HTERT RPE-1 (cell line): ENCODE results near the gene DNAI4.

Experiments used
- in situ Hi-C: fragments of 300-500 bp; cut with MboI; formaldehyde crosslinking; loops from 4 replicates; pipeline ENCODE4 v1.14.3; 2020; ENCODE audit warnings: low sequenced_read_pairs

DNAI4 gene

GRCh38 chr1:66770240-66770639 lies 154.4 kb downstream of the DNAI4 start:
- in situ Hi-C loops: no loop called here

DNA sequence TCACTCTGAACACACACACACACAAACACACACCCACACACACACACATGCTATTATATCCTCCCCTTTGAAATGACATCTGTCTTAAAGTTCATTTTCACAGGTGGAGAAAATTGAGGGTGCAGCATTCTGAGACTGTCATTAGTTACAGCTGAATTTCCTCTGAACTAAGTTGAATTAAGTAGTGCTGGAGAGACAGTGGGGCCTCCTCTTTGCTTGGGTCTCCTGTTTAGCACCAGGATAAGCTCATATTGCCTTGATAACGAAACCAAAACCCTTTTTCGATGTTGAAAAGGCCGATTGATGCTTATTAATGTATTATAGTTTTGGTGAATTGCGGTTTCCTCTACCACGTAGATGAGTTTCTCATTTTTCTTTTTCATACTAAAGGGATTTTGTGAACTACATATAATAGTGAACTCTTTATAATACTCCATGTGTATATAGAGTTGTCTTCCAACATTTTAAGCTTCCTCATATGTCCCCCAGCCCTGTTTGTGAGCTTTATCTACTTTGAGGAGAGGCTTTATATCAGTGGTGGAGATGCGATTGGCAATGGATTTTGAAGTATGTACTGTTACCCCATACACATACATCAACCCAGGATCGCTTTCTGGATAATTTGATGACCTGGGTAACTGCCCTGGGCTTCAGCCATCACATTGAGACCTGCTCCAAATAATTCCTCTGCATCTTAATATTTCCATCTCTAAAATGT lies 155.0 kb downstream of the DNAI4 start:
- in situ Hi-C loops: no loop called here

DNA sequence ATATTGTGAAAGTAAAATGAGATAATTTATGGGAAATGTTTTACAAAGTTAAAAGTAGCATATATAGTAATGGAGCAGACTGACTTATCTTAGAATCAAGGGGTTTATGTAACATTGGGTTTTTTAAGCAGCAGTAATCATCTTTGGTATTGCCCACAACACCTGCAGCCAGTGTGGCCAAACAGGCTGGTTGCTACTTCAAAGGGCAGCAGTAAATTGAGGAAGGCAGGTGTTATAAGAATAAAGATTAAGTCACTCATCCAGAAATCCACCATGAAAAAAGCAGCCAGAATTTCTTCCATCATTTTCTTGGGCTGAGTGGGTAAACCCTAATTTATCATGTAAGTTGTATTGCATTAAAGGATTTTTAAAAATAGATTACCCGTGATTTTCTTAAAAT lies 155.7 kb downstream of the DNAI4 start:
- in situ Hi-C loops: no loop called here

- in situ Hi-C loops: no loop called here
Measured at GRCh38 chr1:66767626-66768025, 157.0 kb downstream of the DNAI4 start.

DNA sequence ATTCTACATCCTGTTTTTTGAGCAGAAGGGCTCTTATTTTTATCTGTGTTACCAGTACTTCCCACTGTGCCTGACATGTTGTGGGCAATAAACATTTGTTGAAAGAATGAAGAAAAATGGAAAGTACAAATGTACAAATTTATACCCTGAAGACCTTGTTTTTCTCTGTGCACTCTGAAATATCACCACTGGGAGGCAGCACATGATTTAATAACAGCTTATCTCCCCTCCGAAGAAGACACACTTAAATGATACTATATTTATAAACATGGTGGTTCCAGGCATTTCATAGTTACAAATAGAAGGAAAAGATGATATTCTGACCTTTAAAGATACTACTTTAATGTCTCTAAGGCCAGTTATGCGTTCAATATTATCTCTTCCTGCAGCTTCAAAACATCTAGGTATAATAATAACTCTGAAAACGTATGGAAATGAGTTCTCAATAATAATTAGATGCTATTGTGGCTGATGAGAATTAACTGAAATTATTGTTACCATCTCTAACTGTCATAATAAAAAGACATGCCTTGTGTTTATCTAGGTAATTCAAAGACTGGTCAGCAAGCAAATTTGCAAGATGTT lies 159.6 kb downstream of the DNAI4 start:
- in situ Hi-C loops: no loop called here
